Measurements from ENCODE around the gene SHISAL2B.

GRCh38 chr5:64653766-64654560 is 36.3 kb upstream of the SHISAL2B start:
- TF ChIP-seq FOXP2 (optimal IDR thresholded peaks at IDR 0.05; ENCODE audit: control extremely low read depth, extremely low read length, insufficient read depth) (no peak), POLR2AphosphoS5 (IDR thresholded peaks at IDR 0.05; ENCODE audit: borderline replicate concordance, low read depth, low read length) (no peak)

All from SK-N-MC (cell line).